Inferior parietal cortex (tissue), 1 donor: ENCODE data around the gene EXOC6B.

Experiments used
- DNase-seq: peaks from one replicate; pipeline ENCODE4 v3.0.0-alpha.2; 2016; ENCODE audit errors: extremely low spot score

EXOC6B gene

DNA sequence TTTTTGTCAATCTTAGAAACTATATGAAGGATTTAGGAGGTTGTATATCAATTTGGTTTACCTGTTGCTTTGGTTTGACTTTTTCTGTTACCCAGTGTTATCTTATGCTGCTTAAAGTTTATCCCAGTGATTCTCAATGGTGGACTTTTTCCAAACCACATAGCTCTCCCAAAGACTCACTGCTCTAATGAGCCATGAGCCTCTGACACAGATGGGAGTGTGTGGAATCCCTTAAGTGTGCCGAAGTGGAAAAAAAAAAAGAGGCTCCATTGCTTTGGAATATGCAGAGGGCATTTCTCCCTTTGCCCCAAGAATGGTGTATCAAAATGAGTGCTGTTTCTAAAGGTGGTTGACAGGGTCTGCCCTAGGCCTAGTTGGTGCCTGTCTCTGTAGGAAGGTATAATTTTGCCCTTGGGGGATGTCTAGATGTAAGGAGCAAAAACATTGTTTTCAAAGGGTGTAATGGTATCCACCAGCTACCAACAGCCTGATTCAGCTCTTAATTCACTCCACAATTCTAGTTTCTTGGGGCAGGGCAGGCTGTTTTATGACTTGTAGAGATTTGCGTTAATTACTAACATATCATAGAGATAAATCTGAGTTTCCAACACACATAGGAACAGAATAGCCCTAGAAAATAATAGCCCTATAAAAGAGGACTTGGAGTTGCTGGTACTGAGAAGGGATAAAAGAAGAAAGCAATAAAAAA, 613.9 kb downstream of the EXOC6B start:
- no peak for DNase-seq

DNA sequence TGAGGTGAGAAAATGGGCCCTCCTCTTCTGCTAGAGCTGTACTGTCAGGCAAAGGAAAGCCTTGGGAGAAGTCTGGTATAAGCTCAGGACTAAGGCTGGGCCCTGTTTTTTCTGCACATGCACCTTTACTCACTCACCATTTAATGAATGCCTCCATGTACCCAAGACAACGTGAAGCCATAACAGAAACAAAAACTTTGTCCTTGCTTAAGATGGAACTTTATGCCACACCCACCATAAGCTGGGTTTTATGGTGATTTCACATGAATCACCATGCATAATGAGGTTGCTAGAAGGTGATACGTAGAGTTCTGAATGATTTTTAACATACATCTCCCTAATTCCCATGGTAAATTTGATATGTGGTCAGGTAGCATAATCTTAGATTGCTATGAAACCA, 614.5 kb downstream of the EXOC6B start:
- DNase-seq, result no peak

DNA sequence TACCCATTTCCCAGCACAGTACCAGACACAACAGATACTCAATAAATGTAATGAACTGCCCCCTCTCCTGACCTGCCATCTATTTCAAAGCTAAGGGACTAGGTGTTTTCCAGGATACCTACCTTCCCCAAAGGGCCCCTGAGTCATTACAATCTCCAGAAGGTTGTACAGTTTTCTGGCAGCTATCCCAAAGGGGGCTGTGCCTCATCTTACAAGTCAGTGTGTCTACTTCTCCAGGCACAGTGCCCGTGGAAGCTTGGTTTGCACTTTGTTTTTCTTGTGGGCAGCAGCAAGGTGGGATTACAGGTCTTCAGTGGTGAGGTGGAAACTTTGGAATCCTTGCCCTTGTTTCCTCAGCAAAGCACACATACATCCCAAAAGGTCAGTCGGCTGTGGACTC, 615.4 kb downstream of the EXOC6B start:
- no peak for DNase-seq

DNA sequence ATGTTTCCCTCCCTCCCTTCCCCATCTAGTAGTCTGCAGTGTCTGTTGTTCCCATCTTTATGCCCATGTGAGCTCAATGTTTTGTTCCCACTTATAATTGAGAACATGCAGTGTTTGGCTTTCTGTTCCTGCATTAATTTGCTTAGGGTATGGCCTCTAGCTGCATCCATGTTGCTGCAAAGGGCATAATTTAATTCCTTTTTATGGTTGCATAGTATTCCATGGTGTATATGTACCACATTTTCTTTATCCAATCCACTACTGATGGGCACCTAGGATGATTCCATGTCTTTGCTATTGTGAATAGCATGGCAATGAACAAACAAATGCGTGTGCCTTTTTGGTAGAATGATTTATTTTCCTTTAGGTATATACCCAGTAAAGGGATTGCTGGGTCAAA, 617.6 kb downstream of the EXOC6B start:
- no peak for DNase-seq

DNA sequence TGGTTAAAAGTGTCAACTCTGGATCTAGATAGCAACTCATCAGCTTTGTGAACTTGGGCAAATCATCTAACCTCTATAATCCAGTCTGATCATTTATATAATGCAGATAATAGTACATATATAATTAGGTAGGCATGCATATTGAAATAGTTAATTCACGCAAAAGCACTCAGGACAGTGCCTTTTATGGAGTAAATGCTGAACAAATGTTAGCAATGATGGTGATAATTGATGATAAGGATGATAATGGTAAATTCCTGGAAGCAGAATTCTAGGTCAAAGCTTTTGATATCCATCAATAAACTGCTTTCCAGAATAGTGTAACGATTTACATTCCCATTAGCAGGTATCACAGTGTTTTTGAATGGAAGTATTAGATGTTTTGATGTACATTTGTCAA, 618.5 kb downstream of the EXOC6B start:
- DNase-seq, result no peak

DNA sequence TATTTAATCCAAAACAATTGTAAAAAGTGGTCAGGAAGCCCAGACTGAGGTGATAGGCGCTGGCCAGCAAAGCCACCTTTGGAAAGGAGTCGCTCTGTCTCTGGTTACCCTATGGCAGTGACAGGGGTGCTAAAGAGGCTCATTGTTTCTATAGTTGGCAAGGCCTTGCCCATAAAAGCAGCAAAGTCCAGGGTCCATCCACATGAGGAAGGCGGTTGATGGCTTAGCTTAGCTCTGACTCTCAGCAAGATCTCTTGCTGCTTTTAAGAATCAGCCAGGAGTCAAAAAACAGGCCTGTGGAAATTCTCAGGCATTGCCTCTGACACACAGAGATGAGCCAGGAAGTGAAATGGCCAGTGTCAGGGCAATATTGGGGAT, 620.3 kb downstream of the EXOC6B start:
- DNase-seq, result no peak

DNA sequence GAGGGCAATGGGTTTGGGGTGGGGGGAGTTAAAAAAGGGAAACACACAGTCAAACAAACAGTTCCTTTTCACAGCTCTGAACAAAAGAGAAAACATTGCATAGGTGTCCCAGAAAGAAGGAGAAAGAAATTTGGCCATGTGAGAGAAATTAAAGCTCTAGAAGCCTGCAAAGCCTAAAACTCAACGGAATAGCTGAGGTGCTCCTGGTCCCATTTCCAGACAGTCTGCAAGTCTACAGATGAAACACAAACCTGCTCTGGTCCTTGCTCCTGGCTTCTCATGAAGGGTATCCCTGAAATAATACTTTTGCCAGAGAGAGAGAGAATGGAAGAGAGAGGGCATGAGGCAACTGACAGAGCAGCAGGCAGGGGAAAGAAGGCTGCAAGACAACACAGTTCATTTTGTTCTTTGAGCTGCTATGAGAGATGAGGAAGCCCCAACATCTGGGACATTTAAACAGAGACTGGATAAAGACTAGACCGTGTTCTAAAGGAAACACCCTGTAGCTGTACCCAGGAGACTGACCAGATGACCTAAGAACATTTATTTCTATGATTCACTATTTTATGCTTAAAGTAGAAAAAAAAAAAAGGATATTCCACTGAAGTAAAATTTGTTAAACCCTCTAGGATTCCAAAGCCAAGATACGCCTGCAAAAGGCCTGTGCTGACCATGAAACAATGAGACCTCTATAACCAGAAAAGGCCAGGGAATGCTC, 620.9 kb downstream of the EXOC6B start:
- DNase-seq, result no peak

DNA sequence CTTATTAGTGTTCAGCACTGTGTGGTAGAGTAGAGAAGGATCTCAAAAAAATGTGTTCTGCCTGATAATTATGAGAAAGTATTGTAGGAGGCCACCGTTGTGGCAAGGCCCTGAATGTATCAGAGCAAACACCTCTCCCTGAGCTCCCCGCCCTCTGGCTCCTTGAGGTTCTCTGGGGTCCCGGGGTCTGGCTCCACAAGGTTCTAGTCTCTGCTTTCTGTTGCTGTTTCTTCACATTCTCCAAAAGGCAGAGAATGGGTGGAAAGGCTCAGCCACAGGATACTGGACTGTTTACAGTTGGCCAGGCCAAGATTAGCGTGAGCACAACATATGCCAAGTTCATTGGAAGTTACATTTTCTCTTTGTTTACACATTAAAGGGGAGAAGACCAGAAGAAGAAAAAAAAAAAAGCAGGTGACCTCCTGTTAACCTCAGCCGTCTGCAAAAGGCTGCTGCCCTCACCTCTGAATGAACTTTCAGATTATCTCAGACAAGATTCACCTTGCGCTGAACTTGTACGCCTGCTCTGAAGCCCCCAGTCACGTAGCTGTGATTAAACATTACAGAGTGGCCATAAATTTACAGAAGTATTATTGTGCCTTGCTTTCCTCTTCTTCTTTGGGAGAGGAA, 621.6 kb downstream of the EXOC6B start:
- no peak for DNase-seq

DNA sequence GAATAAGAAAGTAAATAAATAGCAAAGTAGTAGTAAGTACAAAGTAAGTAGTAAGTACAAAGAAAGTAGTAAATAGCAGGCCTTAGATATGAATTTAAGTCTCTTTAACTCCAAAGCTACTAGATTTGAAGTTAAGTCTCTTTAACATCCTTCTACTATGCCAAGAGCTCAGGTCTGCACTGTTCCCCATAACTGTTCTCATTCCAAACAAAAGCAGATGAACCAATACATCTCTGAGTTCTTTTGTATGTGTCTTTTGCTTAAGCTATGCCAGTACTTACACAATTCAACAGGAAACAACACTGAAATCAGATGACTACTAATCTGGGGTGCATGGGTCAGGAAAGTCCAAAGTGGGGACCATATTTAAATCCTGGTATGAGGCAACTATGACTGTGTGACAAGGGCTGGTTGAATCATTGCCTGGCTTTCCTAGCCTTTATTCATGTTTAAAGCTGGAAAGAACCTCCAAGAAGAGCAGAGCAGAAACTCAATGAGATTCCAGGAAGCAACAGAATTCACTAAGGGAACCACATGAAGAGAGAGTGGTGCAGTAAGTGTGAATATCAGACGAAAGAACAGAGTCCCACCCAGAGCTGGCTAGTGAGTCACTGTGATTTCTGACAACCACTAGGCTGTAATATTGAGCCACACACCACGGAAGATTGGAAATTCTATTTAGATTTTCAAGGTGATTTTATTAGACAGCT, 627.1 kb downstream of the EXOC6B start:
- no peak for DNase-seq

DNA sequence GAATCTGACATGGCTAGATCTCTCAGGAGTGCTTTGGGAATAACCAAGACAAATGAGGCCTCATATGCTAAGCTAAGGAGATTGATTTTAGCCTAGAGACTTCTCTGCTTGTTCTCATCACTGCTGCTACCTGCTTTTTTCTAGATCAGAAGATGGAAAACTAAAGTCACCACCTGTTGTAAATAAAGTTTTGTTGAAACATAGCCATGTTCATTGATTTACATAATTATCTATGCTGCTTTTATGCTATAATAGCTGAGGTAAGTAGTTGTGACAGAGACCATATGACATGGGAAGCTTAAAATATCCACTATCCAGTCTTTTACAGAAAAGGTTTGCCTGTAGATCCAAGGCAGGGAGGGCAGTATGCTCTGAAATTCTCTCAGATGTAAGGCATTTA, 632.1 kb downstream of the EXOC6B start:
- no peak for DNase-seq

DNA sequence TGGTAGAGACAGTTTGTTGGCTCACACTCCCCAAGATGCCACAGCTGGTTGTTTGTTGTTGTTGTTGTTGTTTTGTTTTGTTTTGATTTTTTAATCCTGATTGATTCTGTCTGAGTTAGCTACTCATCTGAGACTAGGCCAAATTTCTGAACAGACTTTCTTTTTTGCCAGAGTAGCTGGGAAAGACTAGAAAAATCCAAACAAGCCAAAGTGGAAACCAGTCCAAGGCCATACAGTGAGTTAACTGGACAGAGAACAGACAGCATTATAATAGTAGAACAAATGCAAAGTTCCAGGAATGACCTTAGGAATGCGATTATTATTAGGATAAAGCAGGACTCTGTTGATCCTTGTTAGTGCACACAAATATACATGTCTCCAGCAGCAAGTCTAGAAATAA, 634.4 kb downstream of the EXOC6B start:
- DNase-seq, result no peak

DNA sequence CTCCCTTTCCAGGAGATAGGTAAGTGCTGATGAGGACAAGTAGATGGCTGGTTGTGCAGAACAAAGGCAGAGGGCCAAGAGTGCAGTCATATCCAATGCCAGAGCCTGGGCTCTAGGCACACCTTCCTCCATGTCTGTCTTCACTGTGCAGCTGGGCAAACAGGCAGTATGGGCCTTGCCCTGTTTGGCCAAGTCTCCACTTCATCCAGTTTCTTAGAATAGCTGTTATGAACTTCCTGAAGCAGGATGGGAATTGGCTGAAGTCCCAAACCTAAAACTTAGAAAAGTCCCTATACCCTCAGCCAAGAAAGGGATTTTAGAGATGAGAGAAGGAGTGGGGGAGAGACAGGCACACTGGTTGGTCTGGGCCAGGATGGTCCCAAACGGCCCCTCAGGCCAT, 640.6 kb downstream of the EXOC6B start:
- DNase-seq, result no peak

DNA sequence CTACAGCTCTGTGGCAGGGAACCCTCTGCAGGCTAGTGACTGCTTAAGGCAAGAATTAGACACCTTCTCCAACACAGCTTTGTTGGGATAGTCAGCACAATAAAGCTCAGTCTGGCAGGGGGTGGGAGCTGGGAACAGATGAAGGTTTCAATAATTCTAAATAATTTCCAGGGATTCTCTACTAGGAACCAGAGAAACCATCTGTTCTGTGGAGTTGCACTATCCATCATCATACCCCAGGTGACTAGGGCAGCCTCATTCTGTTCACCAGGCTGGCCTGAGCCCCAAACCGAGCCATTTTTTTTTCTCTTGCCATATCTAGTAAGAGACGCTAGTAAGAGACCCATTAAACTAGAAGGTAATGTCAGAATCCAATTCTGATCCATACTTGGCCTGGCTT, 642.4 kb downstream of the EXOC6B start:
- no peak for DNase-seq

DNA sequence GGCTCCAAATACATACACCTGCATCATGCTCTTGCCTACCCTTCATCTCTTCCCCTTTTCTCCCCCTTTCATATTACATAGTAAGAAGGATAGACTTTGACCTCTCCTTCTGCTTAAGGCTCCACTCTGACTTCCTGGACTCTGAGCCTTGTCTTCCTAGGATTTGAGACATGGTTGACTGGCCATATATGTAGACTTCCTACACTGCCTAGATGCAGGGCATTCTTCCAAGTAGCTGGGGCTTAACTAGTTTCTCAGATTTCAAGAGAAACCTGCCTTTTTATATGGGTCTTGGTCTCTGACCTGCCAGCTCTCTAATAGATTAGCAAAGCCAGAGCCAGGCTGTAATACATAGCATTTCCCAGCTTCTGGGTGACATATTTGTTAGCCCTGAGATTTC, 642.8 kb downstream of the EXOC6B start:
- no peak for DNase-seq

DNA sequence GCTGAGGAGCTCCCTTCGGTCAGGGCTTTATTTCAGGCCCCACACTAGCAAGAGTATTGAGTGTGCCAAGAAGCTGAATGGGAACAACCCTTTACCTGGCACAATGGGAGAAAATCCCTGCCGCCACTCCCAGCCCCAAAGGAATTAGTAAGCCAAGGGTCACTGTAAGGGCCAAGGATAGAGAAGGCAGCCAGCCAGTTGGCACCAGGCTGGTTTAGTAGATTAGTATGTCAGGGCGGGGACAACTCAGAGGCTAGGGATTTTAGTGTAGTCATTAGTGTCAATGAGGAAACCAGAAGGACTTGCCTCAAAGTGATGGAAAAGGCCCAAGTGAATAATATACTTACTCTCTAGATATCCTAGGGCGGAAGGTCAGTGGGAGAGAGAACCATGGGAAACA, 643.3 kb downstream of the EXOC6B start:
- DNase-seq, result no peak

DNA sequence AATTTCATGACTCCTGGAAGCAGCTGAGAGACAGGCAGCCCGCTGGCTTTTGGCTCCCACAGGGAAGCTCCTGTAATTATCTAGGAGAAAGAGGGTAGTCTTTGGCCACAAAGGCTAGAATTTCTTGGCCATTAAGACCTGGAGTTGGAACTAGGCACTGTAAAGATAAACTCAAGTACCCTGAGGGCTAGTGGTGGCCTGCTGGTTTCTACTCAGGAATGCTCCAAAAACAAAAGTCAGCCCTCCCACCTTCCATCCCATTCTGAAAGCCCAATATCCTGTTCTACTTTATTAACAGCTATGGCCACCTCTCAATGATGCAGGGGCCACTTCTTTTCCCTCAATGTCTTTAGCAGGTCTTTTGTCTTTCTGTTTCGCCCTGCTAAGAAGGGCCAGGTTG, 644.2 kb downstream of the EXOC6B start:
- DNase-seq, result no peak

DNA sequence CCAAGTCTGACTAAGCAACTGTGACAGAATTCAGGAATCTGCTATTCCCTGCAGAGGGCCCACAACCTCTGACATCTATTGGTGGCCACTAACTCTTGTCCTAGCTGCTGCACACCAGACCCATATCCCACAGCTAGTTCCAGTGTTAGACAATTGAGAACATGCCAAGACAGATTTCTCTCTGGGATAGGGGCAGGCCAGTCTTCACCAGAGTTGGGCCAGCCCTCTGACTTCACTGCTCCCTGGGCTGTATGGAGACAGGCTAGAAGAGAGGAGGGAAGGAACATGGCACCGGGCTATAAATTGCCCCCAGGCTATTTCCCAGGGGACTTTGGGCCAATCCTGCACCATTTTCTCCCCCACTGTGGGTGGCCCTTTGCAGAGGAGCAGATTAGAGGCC, 645.5 kb downstream of the EXOC6B start:
- DNase-seq, result no peak

DNA sequence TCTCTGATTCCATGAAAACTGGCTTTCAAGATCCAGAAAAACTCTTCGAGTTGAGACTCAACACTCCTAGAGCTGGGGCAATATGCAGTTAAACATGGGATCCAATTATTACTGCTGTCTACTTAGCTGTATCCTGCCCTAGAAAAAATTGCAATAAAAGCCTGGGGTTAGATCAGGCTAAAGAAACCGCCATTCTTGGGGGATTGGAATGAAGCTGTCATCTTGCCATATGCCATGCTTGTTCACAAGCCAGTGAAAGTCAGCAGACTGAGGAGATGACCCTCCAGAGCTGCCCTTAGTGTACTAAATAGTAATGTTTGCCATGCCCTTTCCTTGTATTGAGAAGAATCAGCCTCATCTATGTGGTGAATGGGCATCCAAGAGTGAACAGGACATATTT, 647.3 kb downstream of the EXOC6B start:
- no peak for DNase-seq

DNA sequence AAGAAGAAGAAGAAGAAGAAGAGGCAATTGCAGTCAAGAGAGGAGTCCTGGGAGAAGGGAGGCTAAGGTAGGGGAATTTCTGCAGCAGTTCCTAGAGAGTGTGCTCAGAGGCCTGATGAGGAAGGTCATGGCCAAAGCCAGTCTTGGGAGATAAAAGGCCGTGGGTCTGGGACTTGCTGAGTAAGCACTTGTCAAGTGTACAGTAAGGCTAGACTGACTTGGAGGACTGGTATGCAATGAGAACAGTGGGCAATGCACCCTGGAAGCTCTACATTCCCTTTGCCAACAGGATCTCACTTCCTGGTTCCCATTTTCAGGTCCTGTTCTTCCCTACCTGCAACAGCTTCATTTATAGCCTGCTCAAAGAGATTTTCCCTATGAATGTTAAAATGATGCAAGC, 649.6 kb downstream of the EXOC6B start:
- DNase-seq, result no peak

DNA sequence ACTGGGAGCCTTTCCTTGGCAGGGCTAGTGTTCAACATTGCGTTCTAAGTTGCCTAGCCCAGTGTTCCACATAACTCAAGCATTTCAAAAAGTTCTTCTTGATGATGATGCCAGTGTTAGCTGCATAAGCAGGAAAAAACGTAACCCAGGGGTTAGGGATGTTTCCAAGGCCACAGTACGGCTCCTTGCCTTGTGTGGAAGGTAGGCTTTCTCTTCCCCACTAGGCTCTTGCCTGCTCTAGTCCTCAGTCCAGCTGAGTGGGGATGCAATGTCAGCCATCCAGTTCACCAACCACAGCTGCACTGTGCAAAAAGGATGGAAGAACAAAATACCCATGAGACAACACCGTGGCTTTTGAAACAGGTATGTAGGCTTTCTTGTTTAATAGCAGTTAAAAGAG, 650.2 kb downstream of the EXOC6B start:
- DNase-seq, result no peak

DNA sequence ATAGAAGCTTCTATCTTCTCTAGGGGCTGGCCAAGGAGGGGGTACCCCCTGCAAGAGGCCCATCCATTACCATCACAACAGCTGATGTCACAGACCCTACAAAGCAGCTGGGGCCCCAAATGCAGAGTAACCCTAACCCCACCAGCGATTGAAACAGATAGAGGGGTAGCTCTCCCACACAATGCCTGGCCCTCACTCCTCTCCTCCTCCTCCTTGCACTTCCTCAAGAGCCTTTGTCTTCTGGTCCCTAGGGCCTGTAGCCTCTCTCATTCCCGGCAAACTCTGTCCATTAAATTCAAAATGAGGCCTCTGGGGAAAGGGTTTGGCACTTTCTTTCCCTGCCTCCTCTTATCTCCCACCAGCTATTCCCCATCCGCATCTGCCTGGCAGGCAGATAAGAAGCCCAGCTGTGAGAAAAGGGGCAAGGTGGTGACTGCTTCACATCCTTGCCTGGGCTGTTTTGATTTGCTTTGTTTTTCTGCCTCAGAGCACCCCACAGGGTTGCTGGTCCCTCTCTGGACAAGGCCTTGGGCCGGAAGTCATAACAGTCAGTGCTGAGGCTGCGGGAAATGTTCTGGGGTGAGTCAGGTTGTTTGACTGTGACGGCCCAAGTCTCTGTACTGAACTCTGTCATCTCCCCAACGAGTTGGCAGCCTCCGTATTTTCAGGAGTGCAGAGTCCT, 652.1 kb downstream of the EXOC6B start:
- no peak for DNase-seq

DNA sequence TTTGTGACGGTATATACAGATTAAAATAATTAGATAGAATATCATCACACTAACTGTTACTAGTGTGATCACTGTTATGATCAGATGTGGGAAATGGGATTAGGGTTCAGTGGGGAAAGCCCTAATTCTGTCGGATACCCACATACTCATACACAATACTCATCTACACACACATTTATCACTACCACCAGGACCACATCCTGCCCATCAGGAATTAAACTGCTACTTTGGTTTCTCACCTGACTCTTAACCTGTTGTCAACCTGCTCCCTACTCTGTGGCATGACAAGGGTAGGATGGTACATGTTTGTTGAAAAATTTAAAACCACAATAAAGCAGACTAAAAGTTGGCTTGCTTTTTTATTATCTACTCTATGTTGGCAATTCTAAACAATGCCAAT, 653.4 kb downstream of the EXOC6B start:
- no peak for DNase-seq
